Epithelial cell of alveolus of lung (primary cell): ENCODE results near the gene UROC1. TPM values are rescaled to one million over a fixed set of nuclear protein-coding genes. Genes with fewer than 3 reads are reported as not detected.

Experiments used
- total RNA-seq: library from RNA; depleted of rRNA; stranded (reverse); fragments of >200 nt; gene quantifications from 2 replicates; pipeline ENCODE4 v1.2.1, GENCODE V29; 2015

Gene UROC1
- total RNA-seq = not detected in 2 replicates

GRCh38 chr3:126517291-126517951 is at the start of gene UROC1:
UROC1 (minus strand) TSS chr3:126517773; CDS start chr3:126517719, 54 bp downstream.

GRCh38 chr3:126558336-126559071 is 40.9 kb upstream of the UROC1 start, which contains the start of gene C3orf22:
C3orf22 (minus strand) TSS chr3:126558932; CDS start chr3:126553390, 5,542 bp downstream.

GRCh38 chr3:126523745-126524428 is 6.3 kb upstream of the UROC1 start, which contains the start of gene CHST13:
CHST13 (plus strand) TSS chr3:126524155; CDS start chr3:126524333, 178 bp downstream.

GRCh38 chr3:126475413-126476114 is 42.0 kb downstream of the UROC1 start, which contains the start of gene ZXDC:
ZXDC (minus strand) TSS chr3:126475891; CDS start chr3:126475865, 26 bp downstream.

Other genes with a start within 250 kb of the UROC1 start
- gene KLF15, start 160.4 kb downstream of the UROC1 start, total RNA-seq = 2.1 and 9.5 TPM in 2 replicates
- not detected in 2 replicates for gene CFAP100, start 122.9 kb downstream of the UROC1 start, total RNA-seq
- gene ZXDC, start 41.9 kb downstream of the UROC1 start, total RNA-seq = 11.8 and 17.5 TPM in 2 replicates
- not detected in 2 replicates for gene CHST13, start 6.4 kb upstream of the UROC1 start, total RNA-seq
- not detected in 2 replicates for gene C3orf22, start 41.2 kb upstream of the UROC1 start, total RNA-seq
- 6.7 and 7.1 TPM in 2 replicates for gene TXNRD3, start 137.4 kb upstream of the UROC1 start, total RNA-seq
- gene CHCHD6, start 186.5 kb upstream of the UROC1 start, total RNA-seq = 7.1 and 22.1 TPM in 2 replicates